ENCODE data around the gene ITGA6. TPM values are rescaled to one million over a fixed set of nuclear protein-coding genes. Genes with fewer than 3 reads are reported as not detected.
"Not testable (repeated sequence)": the region's sequence is repeated elsewhere in the genome, so short reads cannot be mapped to it uniquely, and the experiment has no call there.

Gene ITGA6
- total RNA-seq, 4 donors from 2014 or later, result 22.5 to 40.6 (median 29.2) TPM

- DNase-seq, result no peak
- TF ChIP-seq, protein P1, sequence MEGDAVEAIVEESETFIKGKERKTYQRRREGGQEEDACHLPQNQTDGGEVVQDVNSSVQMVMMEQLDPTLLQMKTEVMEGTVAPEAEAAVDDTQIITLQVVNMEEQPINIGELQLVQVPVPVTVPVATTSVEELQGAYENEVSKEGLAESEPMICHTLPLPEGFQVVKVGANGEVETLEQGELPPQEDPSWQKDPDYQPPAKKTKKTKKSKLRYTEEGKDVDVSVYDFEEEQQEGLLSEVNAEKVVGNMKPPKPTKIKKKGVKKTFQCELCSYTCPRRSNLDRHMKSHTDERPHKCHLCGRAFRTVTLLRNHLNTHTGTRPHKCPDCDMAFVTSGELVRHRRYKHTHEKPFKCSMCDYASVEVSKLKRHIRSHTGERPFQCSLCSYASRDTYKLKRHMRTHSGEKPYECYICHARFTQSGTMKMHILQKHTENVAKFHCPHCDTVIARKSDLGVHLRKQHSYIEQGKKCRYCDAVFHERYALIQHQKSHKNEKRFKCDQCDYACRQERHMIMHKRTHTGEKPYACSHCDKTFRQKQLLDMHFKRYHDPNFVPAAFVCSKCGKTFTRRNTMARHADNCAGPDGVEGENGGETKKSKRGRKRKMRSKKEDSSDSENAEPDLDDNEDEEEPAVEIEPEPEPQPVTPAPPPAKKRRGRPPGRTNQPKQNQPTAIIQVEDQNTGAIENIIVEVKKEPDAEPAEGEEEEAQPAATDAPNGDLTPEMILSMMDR (IDR thresholded peaks at IDR 0.05 in 4 of 5, conservative IDR thresholded peaks at IDR 0.05 in 1 of 5), result no peak
- TF ChIP-seq POLR2A (IDR thresholded peaks at IDR 0.05), result no peak
- Histone ChIP-seq H3K9me3 (no peaks in the 10 kb centered on the region), H3K27me3 (no peaks in the 10 kb centered on the region), H3K36me3 (no peaks in the 10 kb centered on the region), H3K4me1 (no peaks in the 10 kb centered on the region), H3K27ac (no peak overlapping the region), H3K4me3 (no peak overlapping the region)
- in situ Hi-C loops (cut with MboI; ENCODE audit: low sequenced_read_pairs in 4 of 4), result no loop called here
- intact Hi-C loops (cut with DNase I; ENCODE audit: low total_unique reads), result no loop called here
- no peak for ATAC-seq
These were observed 91.6 kb downstream of the ITGA6 start for GRCh38 chr2:172518995-172519394.

GRCh38 chr2:172525601-172526000 is 98.2 kb downstream of the ITGA6 start:
- Histone ChIP-seq H3K4me1 (no peaks in the 10 kb centered on the region), H3K9me3 (no peaks in the 10 kb centered on the region), H3K27ac (no peak overlapping the region), H3K36me3 (no peaks in the 10 kb centered on the region), H3K27me3 (no peaks in the 10 kb centered on the region), H3K4me3 (no peak overlapping the region)
- intact Hi-C loops (cut with DNase I; ENCODE audit: low total_unique reads), result no loop called here
- TF ChIP-seq, protein P1 (IDR thresholded peaks at IDR 0.05 in 4 of 5, conservative IDR thresholded peaks at IDR 0.05 in 1 of 5), result no peak
- TF ChIP-seq POLR2A (IDR thresholded peaks at IDR 0.05), result no peak
- ATAC-seq (no peak), DNase-seq (no peak)
- in situ Hi-C loops (cut with MboI; ENCODE audit: low sequenced_read_pairs in 4 of 4), result no loop called here

DNA sequence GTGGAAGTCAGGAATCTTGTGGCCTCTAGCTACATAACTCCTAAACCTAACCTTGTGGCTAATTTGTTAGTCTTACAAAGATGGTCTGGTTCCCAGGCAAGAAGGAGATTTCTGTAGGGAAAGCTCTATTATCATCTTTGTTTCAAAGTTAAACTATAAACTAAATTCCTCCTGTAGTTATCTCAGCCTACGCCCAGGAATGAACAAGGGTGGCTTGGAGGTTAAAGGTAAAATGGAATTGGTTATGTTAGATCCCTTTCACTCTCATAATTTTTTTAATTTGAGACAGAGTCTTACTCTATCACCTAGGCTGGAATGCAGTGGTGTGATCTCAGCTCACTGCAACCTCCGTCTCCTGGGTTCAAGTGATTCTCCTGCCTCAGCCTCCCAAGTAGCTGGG is 103.9 kb downstream of the ITGA6 start:
- ATAC-seq (no peak), DNase-seq (no peak)
- no peaks in the 10 kb centered on the region for H3K9me3 ChIP-seq
- H3K27ac ChIP-seq, result no peak overlapping the region
- in situ Hi-C loops (cut with MboI; ENCODE audit: low sequenced_read_pairs in 4 of 4), result no loop called here
- H3K27me3 ChIP-seq, result no peaks in the 10 kb centered on the region
- intact Hi-C loops (cut with DNase I; ENCODE audit: low total_unique reads), result no loop called here
- no peaks in the 10 kb centered on the region for H3K36me3 ChIP-seq
- H3K4me3 ChIP-seq, result no peak overlapping the region
- TF ChIP-seq, protein P1 (IDR thresholded peaks at IDR 0.05 in 4 of 5, conservative IDR thresholded peaks at IDR 0.05 in 1 of 5), result no peak
- no peak for TF ChIP-seq POLR2A (IDR thresholded peaks at IDR 0.05)
- no peaks in the 10 kb centered on the region for H3K4me1 ChIP-seq

- H3K27me3 ChIP-seq; H3K4me3 ChIP-seq; in situ Hi-C loops (cut with MboI; ENCODE audit: low sequenced_read_pairs in 4 of 4); DNase-seq; ATAC-seq; H3K36me3 ChIP-seq; H3K4me1 ChIP-seq; H3K9me3 ChIP-seq; H3K27ac ChIP-seq; intact Hi-C loops (cut with DNase I; ENCODE audit: low total_unique reads): not testable (repeated sequence)
These were observed 105.1 kb downstream of the ITGA6 start for GRCh38 chr2:172532461-172532860.

DNA sequence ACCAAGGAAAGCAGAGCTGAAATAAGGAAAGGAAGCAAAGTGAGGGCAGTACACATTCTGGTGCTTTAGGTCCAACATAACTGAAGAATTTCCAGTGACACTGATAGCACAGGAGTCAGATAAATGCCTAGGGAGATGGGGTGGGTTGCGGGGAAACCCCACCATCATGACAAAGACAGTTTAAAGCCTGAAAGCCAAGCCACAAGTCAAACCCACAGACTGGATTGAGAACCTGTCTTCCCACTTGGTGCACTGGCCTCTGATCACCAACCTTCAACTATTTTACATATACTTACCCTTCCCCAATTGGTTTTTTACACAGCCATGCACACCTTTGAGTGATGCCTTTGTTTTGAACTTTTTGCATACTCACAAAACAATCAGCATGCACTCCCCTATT is 106.3 kb downstream of the ITGA6 start:
- ATAC-seq (no peak), DNase-seq (no peak)
- Histone ChIP-seq H3K4me3 (no peak overlapping the region), H3K27ac (no peak overlapping the region), H3K4me1 (no peaks in the 10 kb centered on the region), H3K27me3 (no peaks in the 10 kb centered on the region), H3K36me3 (no peaks in the 10 kb centered on the region), H3K9me3 (no peaks in the 10 kb centered on the region)
- in situ Hi-C loops (cut with MboI; ENCODE audit: low sequenced_read_pairs in 4 of 4), result no loop called here
- intact Hi-C loops (cut with DNase I; ENCODE audit: low total_unique reads), result no loop called here
- TF ChIP-seq, protein P1 (IDR thresholded peaks at IDR 0.05 in 4 of 5, conservative IDR thresholded peaks at IDR 0.05 in 1 of 5), result no peak
- no peak for TF ChIP-seq POLR2A (IDR thresholded peaks at IDR 0.05)

Measured in gastrocnemius medialis (tissue), 4 donors.